ENCODE results near the gene LRCH1.

Gene LRCH1

DNA sequence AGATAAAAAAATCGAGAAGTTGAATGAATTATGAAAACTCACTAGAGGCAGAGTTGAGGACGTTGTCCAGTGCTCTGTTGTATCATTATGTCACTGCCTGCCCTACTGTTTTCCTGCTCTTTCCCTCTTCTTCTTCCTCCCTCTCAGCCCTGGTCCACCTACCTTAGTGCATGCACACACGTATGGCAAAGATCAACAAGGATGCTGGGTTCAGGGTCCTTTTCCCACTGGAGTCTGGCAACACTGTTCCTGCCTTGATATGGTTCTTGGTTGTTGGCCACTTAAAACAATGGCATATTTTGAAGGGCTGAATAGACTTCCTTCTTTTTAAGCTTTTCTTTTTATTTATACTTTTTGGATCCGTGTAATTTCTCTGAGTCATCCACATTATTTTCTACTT is 74.5 kb downstream of the LRCH1 start:
- TF ChIP-seq, protein P1, sequence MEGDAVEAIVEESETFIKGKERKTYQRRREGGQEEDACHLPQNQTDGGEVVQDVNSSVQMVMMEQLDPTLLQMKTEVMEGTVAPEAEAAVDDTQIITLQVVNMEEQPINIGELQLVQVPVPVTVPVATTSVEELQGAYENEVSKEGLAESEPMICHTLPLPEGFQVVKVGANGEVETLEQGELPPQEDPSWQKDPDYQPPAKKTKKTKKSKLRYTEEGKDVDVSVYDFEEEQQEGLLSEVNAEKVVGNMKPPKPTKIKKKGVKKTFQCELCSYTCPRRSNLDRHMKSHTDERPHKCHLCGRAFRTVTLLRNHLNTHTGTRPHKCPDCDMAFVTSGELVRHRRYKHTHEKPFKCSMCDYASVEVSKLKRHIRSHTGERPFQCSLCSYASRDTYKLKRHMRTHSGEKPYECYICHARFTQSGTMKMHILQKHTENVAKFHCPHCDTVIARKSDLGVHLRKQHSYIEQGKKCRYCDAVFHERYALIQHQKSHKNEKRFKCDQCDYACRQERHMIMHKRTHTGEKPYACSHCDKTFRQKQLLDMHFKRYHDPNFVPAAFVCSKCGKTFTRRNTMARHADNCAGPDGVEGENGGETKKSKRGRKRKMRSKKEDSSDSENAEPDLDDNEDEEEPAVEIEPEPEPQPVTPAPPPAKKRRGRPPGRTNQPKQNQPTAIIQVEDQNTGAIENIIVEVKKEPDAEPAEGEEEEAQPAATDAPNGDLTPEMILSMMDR (IDR thresholded peaks at IDR 0.05; ENCODE audit: low read depth, low read length) = no peak
- no peak for DNase-seq
- peaks cover 61% of the 10 kb centered on the region for H3K4me1 ChIP-seq
- no peaks in the 10 kb centered on the region for H3K36me3 ChIP-seq
- H3K27me3 ChIP-seq = no peaks in the 10 kb centered on the region
- H3K9me3 ChIP-seq = no peaks in the 10 kb centered on the region
- H3K4me3 ChIP-seq (ENCODE audit: low read depth, low read length) = no peak overlapping the region

DNA sequence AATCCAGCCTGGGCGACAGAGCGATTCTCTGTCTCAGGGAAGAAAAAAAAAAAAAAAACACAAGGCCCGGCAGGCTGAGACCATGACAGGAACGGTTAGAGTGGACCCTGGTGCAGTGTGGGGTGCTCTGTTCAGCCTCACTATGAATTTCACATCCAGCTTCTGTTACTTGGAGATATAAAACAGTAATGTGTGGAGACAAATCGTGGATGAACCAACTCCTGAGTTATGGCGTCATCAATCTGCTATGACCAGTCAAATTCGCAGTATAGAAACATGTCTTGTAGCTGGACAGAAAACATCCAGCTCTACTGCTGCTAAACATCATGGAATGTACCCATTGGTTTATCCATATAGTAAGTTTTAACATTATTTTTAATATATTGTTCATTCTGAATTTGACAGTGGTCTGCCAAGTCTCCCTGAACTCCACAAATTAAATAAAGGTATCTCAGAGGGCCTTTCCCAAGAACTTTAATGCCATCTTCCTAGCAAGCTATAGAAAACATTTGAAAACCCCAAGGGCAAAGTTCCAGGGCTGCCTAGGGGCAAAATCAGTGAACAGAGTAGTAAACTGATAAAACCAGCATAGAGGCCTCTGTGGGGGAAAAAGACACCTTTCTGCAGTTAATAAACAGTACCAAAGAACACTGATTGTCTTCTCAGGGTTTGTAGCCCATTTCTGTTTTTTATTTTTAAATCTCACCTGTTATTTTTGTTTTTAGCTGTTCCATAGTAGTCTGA is 75.8 kb downstream of the LRCH1 start:
- Histone ChIP-seq H3K4me1 (peaks cover 67% of the 10 kb centered on the region), H3K4me3 (ENCODE audit: low read depth, low read length) (no peak overlapping the region), H3K36me3 (no peaks in the 10 kb centered on the region), H3K9me3 (no peaks in the 10 kb centered on the region), H3K27me3 (no peaks in the 10 kb centered on the region)
- TF ChIP-seq, protein P1 (IDR thresholded peaks at IDR 0.05; ENCODE audit: low read depth, low read length) = no peak
- no peak for DNase-seq

DNA sequence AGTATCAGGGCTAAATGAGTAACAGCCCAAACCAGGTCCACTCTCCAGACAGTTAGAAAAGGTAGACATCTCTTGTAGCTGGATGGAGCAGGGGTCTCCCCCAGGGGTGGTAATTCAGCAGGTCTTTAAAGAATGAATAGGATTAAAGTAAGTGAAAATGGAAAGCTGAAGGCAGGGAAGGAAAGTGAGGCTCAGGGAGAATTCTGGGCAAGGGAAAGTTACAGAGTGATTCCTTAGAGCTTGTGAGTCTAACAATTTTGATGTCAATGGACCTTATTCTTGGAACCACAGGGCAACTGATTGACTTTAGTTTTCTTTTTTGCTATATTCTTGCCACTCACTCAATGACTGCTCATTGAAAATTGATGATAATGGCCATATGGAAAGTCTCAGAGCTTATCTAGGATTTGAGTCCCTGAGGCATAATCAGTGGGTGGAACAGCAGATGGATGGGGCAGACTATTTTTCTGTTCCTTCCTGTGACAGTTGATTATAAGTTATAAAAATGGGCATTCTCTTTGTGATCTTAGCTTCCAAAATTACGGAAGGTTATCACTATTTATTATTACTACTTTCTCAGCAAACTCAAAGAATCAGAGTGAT is 76.9 kb downstream of the LRCH1 start:
- Histone ChIP-seq H3K9me3 (no peaks in the 10 kb centered on the region), H3K27me3 (no peaks in the 10 kb centered on the region), H3K4me3 (ENCODE audit: low read depth, low read length) (peak overlapping the region; percentile 23), H3K4me1 (peaks cover 56% of the 10 kb centered on the region), H3K36me3 (no peaks in the 10 kb centered on the region)
- peak; percentile 39 for DNase-seq
- TF ChIP-seq, protein P1 (IDR thresholded peaks at IDR 0.05; ENCODE audit: low read depth, low read length) = no peak

DNA sequence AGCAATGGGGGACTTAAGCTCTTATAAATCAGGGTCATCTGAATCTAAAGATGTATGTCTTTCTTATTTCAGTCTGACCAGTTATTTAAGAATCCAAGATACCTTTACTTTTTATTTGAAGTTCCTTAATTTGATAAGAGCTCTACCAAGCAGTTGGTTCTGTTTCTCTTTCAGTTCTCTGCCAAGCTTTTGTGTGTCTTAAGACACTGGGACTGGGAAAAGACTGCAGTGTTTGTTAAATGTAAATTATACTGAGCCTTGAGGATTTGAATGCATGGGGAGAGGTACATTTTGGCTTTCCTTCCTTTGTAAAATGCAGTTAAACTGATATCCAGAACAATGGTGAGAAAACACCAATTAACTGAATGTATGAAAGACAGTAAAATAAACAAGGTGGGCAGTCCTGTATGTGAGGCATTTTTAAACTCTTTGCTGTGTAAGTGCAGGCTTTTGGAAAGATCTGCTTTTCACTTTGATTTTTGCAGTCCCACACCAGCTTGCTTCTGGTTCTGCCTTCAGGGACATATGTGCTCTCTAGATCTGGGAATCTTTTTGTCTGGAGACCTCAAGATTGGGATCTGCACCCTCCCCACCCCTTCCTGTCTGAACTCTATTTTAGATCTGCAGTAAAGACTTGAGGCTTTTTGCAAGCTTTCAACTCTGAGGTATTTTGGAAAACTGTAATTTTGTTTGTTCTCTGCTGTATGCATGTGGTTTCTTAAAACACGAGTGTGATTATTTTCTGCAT is 77.6 kb downstream of the LRCH1 start:
- Histone ChIP-seq H3K4me3 (ENCODE audit: low read depth, low read length) (peak overlapping the region; percentile 23), H3K36me3 (no peaks in the 10 kb centered on the region), H3K27me3 (no peaks in the 10 kb centered on the region), H3K9me3 (no peaks in the 10 kb centered on the region), H3K4me1 (peaks cover 55% of the 10 kb centered on the region)
- TF ChIP-seq, protein P1 (IDR thresholded peaks at IDR 0.05; ENCODE audit: low read depth, low read length) = no peak
- no peak for DNase-seq

DNA sequence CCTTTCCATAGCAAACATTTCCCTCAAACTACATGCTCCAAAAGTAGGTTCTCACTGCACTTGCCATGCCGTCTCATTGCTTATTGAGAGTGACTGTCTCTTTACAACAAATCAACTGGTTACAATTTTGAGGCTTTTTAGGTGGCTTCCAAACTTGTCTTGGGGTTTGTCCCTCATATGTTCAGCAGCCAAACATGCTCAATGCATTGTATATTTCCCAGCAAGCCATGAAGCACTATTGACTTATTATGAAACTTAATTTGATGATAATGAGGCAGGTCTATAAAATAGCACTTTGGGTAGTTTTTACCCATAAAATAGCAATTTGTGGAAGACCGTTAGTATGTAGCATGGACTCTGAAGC is 78.2 kb downstream of the LRCH1 start:
- peaks cover 53% of the 10 kb centered on the region for H3K4me1 ChIP-seq
- TF ChIP-seq, protein P1 (IDR thresholded peaks at IDR 0.05; ENCODE audit: low read depth, low read length) = no peak

More for the DNA sequence above, 78.2 kb downstream of the LRCH1 start:
- H3K9me3 ChIP-seq = no peaks in the 10 kb centered on the region
- no peaks in the 10 kb centered on the region for H3K36me3 ChIP-seq
- peak overlapping the region; percentile 23 for H3K4me3 ChIP-seq (ENCODE audit: low read depth, low read length)
- no peak for DNase-seq
- no peaks in the 10 kb centered on the region for H3K27me3 ChIP-seq

Measured in BE2C (cell line).